Retinal pigment epithelial cell (primary cell): ENCODE results near the gene MCU.

Experiments used
- DNase-seq: peaks from one replicate; pipeline ENCODE4 v3.0.0-alpha.2; 2010; ENCODE audit warnings: low read depth
- H3K4me3 ChIP-seq: 2 replicates; pipeline ENCODE4 v1.5.1; 2011; ENCODE audit warnings: mild to moderate bottlenecking, low read length, control low read depth, moderate library complexity
- CTCF ChIP-seq: conservative IDR thresholded peaks from 2 replicates; pipeline ENCODE4 v1.5.1; 2011; ENCODE audit warnings: low read depth, low read length, control low read depth, inconsistent platforms

The MCU gene

GRCh38 chr10:72782649-72783330 is 90.8 kb downstream of the MCU start:
- no peak overlapping the region for H3K4me3 ChIP-seq
- DNase-seq, result no peak
- TF ChIP-seq CTCF, result no peak

GRCh38 chr10:72783410-72783833 is 91.5 kb downstream of the MCU start:
- DNase-seq, result no peak
- no peak for TF ChIP-seq CTCF
- H3K4me3 ChIP-seq, result no peak overlapping the region

DNA sequence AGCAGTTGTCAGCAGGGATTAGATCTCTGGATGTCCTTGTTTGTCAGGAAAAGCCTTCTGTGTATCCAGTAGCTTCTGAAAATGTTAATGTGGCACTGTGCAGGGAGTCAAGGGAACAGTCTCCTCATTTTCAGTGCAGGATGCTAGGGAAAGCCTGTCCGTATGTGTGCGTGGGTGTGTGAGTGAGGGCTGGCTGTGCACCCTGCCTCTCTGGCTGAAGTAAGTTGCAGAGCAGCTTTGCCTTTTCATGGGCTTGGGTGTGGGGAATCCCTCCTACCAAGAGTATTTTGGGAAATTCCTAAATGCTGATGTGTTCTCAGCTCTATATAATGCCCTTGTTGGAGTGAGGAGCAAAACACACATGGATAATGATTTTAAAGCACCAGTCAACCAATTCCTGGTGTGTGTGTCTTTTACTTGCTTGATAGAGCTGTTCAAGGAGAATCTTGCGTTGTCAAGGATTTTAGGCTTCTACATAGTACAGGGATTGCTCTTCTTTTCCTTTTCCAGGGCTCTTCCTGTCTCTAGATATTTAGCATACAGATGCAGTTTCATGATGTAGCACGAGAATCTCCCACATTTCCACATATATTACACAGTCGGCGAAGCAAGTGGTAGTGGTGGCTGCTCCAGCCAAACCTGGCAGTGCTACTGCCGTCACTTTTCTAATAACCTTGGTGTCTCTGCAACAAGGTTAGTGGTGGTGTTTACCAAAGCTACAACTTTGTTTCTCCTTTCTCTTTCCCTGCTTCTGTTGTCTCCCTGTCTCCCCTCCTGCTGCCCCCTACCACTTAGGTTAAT is 92.8 kb downstream of the MCU start:
- peak; percentile 24 for DNase-seq
- no peak for TF ChIP-seq CTCF
- H3K4me3 ChIP-seq, result no peak overlapping the region

GRCh38 chr10:72785409-72785808 is 93.5 kb downstream of the MCU start:
- no peak overlapping the region for H3K4me3 ChIP-seq
- no peak for TF ChIP-seq CTCF
- DNase-seq, result no peak

DNA sequence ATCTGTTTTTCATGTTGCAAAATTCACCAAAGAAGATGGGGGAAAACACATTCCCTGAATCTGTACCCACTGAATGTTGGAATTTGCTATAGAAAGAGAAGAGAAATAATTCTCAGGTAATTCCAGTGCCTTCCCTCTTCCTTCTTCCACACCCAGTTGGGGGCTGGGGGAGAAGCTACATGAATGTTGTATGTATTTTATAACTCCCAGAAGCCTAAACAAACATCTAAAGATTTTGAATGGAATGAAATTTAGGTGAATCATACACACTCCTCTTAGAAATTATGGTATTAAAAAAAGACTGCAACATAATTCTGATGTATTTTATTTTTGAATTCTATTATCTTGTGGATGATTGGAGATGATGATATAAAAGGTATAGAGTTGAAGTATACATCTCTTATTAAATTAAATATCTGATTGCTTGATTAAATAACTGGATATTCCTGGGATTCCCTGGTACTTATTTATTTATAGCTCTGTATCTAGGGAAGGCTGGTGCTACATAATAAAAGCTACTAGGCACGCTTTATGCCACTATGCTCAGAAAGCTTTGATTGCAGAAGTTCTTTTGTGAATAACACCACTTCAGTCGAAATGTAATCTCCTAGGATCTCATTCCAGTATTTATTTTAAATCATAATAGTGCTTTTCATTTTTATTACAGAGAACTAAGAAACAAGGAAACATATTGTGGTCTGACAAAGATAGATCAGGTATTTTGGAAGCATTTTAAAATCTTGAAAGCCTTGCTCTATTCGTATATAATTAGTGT is 98.5 kb downstream of the MCU start:
- DNase-seq, result no peak
- H3K4me3 ChIP-seq, result no peak overlapping the region
- TF ChIP-seq CTCF, result no peak

GRCh38 chr10:72792288-72792687 is 100.3 kb downstream of the MCU start:
- no peak for DNase-seq
- no peak overlapping the region for H3K4me3 ChIP-seq
- TF ChIP-seq CTCF, result no peak
